ENCODE measurements around the gene RAD21L1.
"Not testable (repeated sequence)": the region's sequence is repeated elsewhere in the genome, so short reads cannot be mapped to it uniquely, and the experiment has no call there.

RAD21L1 gene

GRCh38 chr20:1232286-1233111, 6.7 kb downstream of the RAD21L1 start:
- no peak for FAIRE-seq

- FAIRE-seq, result no peak
These were observed 14.7 kb downstream of the RAD21L1 start for GRCh38 chr20:1240549-1240948.

DNA sequence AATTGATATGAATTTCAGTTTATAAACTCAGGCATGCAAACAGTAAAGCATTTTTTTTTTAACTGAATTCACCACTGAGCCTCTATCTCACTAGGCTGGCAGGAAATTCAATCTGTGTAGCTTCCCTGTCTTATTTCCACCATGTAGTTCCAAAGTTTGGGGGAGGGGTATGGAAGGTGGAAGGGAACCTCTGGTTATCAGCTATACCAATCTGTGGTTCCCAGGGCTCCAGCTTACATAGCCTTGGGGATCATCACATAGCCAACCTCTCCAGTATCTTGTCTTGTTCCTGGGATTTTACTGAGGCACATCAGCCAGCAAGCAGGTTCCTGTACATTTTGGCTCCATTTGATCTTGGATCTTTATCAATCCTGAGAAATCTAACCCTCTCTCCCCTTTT, 15.6 kb downstream of the RAD21L1 start:
- FAIRE-seq, result no peak

GRCh38 chr20:1242099-1242498, 16.3 kb downstream of the RAD21L1 start:
- no peak for FAIRE-seq

DNA sequence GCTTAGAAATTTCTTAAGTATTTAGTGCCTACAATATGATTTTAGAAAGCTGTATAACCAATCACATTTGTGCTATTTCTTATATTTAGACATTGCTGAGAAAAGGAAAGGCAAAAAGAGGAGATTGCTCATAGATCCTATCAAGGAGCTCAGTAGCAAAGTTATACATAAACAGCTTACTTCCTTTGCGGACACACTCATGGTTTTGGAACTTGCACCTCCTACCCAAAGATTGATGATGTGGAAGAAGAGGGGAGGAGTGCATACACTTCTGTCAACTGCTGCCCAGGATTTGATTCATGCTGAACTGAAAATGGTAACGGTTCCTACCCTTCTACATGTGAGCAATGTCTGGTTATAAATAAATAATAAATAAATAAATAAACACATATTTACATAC, 16.7 kb downstream of the RAD21L1 start:
- no peak for FAIRE-seq

DNA sequence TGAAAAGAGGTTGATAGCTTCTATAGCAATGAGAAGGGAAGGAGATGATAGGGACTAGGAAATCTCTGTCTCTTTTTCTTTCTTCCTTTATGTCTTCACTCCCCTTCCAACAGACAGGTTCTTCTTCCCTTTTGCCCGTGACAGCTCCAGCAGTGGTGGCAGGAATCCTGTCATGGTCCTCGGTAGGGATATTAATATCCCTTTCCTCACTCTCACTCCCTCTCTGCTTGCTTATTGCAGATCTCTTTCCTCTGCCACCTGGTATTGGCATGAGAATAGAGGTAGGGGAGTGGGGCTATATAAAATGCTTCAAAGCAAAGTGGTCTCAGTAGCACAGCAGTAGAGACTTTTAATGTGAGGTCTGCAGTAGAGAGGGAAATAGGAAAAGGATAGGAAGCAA, 19.7 kb downstream of the RAD21L1 start:
- FAIRE-seq, result no peak

DNA sequence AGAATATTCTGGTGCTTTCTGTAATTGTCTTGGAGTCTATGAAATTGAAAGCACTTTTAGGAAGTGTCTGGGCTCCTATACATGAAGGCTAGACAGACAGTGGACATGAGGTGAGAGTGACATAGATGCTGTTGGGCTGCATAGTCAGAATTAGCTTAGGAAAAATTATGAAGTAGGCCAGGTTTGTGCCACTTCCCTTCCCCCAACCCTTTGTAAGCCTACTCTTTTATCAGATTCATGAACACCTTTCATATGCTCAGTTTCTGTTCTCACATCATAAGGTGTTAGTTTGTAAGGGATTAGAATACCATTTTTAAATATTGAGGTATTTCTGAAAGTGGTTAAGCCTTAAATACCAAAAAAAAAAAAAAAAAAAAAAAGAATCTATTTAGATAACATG, 21.8 kb downstream of the RAD21L1 start:
- no peak for FAIRE-seq

GRCh38 chr20:1250282-1250681, 24.4 kb downstream of the RAD21L1 start:
- not testable (repeated sequence) for FAIRE-seq

DNA sequence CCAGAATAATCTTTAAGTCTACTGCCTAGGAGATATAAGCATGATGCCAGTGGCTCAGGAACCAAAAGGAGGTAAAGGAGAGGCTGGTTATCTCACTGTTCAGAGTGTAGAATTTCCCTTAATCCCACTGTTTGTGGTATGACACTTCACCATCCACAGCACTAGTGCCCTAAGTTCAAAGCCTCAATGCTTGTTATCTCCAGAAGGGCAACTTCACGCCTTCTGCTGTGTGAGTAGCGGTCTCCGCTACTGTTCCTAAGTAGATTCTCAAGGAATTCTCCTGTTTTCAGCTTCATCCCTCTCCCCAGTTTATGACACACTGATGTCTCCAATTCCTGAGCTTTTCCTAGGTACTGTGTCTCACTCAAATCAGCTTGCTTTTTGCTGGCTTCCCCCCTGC, 26.6 kb downstream of the RAD21L1 start:
- FAIRE-seq, result no peak

DNA sequence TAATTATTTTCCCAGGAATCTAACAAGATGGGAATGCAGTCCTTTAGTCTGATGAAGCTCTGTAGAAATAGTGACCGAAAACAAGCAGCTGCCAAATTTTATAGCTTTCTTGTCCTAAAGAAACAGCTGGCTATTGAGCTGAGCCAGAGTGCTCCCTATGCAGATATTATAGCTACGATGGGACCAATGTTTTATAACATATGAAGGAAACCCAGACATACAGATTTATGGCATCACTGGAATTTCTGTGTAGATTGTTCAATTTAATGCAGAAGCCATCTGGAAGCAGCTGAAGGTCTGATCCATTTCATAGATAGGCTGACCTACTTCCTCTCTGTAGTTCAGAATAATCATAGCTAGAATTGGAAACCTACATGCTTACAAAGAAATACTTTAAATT, 28.4 kb downstream of the RAD21L1 start:
- FAIRE-seq, result no peak

DNA sequence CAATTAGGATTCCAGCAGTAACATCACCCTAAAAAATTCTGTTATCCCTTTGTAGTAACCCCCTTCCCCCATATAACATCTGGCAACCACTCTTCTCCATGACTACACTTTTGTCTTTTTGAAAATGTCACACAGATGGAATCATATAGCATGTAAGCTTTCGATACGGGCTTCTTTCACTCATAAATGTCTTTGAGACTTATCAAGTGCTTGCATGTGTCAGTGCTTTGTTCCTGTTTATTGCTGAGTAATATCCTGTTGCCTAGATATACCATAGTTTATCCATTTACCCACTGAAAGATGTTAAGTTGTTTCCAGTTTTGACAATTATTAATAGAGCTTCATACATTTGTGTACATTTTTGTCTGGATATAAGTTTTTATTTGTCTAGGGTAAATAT, 29.8 kb downstream of the RAD21L1 start:
- FAIRE-seq, result no peak

GRCh38 chr20:1263853-1264252, 38.0 kb downstream of the RAD21L1 start:
- no peak for FAIRE-seq

GRCh38 chr20:1264727-1265126, 38.9 kb downstream of the RAD21L1 start:
- FAIRE-seq, result no peak

GRCh38 chr20:1265226-1265915, 39.5 kb downstream of the RAD21L1 start:
- FAIRE-seq, result no peak

DNA sequence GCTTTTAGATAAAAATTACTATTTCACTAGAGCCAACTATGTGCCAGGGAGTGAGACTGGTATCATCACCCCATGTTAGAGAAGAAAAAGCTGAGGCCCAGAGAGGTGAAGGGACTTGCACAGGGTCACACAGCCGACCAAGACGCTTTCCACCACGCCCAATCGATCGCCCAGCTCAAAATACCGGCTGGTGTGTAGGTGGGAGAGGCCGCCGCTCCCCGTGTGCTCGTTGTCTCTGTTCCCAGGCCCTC, 40.0 kb downstream of the RAD21L1 start:
- no peak for FAIRE-seq

DNA sequence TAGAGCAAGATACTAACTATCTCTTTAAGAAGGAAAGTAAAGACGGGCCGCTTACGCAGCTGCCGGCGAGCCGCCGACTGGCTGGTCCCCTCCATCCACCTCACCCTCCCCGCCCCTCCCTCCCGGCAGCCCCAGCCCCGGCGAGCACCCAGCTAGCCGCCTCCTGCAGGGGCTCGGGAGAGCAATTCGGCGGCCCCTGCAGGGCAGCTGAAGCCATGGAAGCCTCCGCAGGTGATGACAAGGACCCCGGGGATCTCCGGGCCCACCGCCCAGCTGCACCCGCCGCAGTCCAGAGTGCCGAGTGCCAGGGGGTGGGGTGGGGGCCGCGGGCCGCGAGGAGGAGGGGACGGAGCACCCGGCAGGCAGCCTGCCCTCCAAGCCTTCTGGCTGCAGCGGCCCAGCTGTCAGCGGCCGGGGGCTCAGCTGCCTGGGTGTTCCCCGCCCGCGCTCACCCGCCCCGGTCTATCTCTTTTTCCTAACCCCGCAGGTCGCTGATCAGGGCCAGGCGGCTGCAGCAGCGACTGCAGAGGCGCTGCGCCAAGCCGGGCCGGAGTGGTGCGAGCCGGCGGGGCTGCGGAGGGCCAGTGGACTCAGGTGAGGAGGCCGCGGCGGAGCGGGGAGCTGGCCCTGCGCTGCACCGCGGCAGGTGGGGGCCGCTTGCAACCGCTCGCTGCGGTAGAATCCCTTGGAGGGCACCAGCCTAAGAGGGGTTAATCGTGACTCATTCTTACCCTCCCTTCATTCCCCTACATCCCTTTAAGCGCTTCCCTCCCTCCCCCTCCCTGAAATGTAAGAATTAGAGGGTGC, 40.5 kb downstream of the RAD21L1 start, which contains the start of gene SNPH:
SNPH (plus strand) TSS at position 128 of the 807 bp plus-strand sequence. CDS start 29,946 bp downstream, outside the sequence.
- no peak for FAIRE-seq

DNA sequence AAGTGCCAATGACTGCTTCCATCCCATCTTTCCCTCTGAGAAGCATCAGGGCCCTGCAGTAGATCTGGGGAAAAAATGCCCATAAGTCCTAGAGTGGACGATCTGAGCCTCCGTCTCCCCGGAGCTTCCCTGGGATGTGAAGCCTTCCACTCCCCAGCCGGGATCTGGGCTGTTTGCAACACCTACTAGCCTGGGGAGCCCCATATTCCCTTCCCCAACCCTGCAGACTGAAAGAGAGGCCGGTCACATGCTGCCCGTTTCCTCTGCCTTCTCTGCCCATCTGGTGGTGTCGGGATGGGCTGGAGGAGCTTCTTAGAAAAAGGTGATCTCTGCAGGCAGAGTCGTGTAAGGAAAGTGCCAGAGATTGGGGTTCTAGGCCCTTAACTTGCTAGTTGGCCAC, 41.3 kb downstream of the RAD21L1 start:
- FAIRE-seq, result no peak

DNA sequence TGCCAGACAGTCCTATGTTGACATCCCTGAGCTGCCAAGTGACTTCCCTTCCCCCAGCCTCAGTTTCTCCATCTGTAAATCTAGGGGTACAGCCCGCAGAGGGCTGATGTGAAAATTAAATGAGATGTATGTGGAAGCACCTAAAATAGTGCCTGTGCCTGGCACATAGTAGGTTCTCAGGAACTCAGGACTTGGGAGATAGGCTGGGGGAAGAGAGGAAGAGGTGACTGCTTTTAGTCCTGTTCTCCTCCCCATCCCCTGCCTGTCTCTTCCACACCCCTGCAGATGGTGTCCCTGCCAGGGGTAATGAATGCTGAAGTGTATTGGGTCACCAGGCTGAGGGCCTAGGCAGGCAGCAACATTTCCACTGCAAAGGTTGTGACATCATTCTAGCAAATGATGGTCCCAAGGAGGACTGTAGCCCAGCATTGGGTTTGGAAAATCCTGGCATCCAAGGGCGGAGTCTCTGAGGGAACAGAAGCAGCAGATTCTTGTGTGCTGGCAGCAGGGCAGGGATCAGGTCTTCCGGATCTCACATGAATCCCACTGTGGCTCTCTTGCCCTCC, 42.0 kb downstream of the RAD21L1 start:
- no peak for FAIRE-seq

DNA sequence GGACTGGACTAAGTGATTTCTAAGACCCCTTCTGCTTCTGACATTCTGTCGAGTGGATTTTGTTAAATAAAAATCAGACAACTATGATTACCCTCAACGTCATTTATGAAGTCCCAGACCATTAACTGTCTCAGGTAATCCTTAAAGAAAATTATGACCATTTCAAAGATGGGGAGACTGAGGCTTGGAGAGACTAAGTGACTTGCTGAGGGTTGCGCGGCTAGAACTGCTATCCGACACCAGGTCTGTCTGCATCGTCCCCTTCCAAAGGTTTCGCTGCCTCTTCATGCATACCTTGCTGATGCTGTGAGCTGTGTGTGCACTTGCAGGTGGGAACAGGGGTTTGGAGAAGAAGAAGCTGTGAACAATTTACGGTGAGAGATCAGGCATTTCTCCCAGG, 43.4 kb downstream of the RAD21L1 start:
- FAIRE-seq, result no peak

- no peak for FAIRE-seq
These were observed 44.0 kb downstream of the RAD21L1 start for GRCh38 chr20:1269850-1270249.

GRCh38 chr20:1272368-1273100, 46.7 kb downstream of the RAD21L1 start:
- FAIRE-seq, result no peak

DNA sequence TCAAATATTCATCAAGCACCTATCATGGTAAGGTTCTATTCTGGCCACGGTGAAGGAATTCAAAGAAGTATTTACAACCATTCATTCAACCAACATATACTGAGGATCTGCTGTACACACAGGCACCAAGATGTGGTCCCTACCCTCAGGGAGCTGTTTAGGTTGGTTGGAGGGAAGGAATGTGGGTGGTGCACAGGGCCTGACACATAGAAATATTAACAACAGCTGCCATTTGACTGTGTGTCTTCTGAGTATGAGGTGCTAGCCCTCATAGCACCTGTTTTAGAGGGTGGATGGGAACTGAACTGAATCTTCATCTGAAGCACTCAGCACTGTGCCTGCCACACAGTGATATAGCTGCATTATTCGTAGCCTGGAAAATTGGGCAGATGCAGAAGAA, 47.5 kb downstream of the RAD21L1 start:
- FAIRE-seq, result no peak
